HCT116 (cell line): ENCODE measurements around the gene BICD2. TPM values are rescaled to one million over a fixed set of nuclear protein-coding genes. Genes with fewer than 3 reads are reported as not detected.

Experiments
- ATAC-seq: fragments of 200-7000 bp; cut with Tn5 transposase; 2 replicates; pipeline ENCODE4 v1.9.1; 2020; ENCODE audit warnings: mild to moderate bottlenecking, moderate library complexity
- BruUV-seq: library from RNA; stranded (reverse); fragments of 400-500 nt; replicated peaks from 2 replicates; lab custom pipeline; 2021; lab: Mats Ljungman, UMichigan
- CTCF ChIA-PET: fragments of 300-600 bp; sonication (Branson Sonifier 250); formaldehyde crosslinking; loops from one replicate; lab custom pipeline; 2021; ENCODE audit warnings: antibody characterized with exemption; lab: Charles Lee
- POLR2A ChIA-PET: fragments of 300-600, 350-600 bp; sonication (Branson Sonifier 250); formaldehyde crosslinking; loops from one replicate; lab custom pipeline; 2021; ENCODE audit warnings: antibody characterized with exemption; lab: Charles Lee
- RAD21 ChIA-PET, 2 experiments: fragments of 300-600 bp; sonication (Branson Sonifier 250); formaldehyde crosslinking; loops; one replicate each; lab custom pipeline; 2023; ENCODE audit warnings: low total read pairs in 2 of 2; ENCODE audit not compliant: uncharacterized antibody in 2 of 2, unreplicated experiment in 2 of 2, low non-redundant PET in 1 of 2; lab: Charles Lee
- DNase-seq: peaks from one replicate; pipeline ENCODE4 v3.0.0-alpha.2; 2010; ENCODE audit warnings: low read depth, low spot score
- H2AFZ ChIP-seq: fragments of 200-600 bp; shearing (Covaris generic), sonication (generic); 2 replicates; pipeline ENCODE4 v1.6.1; 2017; ENCODE audit warnings: low read depth, mixed run types, mixed read lengths, antibody characterized with exemption, low read length; ENCODE audit not compliant: poor library complexity, severe bottlenecking
- H3K27ac ChIP-seq: 2 replicates; pipeline ENCODE4 v1.5.1; 2012; ENCODE audit warnings: low read depth, low read length
- H3K27me3 ChIP-seq: fragments of 200-600 bp; sonication (generic); 2 replicates; pipeline ENCODE4 v1.6.1; 2016; ENCODE audit warnings: mixed run types, low read length, mixed read lengths; ENCODE audit not compliant: insufficient read depth
- H3K36me3 ChIP-seq, 2 experiments: fragments of 200-500 bp in 1 of 2; fragments of 200-600 bp in 1 of 2; sonication (Bioruptor generic) in 1 of 2; sonication (generic) in 1 of 2; 2 replicates each; pipeline versions ENCODE4 v1.5.1 to v1.6.1; 2014 to 2016; ENCODE audit warnings: low read length in 2 of 2, inconsistent platforms in 1 of 2, mixed read lengths in 1 of 2, mixed run types in 1 of 2; ENCODE audit not compliant: insufficient read depth in 2 of 2, control insufficient read depth in 1 of 2
- H3K4me1 ChIP-seq, 2 experiments: fragments of 200-600 bp in 1 of 2; sonication (generic) in 1 of 2; 2 replicates each; pipeline versions ENCODE4 v1.5.1 to v1.6.1; 2012 to 2017; ENCODE audit warnings: low read length in 2 of 2, inconsistent platforms in 1 of 2, mild to moderate bottlenecking in 1 of 2, mixed read lengths in 1 of 2, mixed run types in 1 of 2, moderate library complexity in 1 of 2; ENCODE audit not compliant: insufficient read depth in 2 of 2, control insufficient read depth in 1 of 2
- H3K4me2 ChIP-seq: fragments of 200-600 bp; sonication (generic); 2 replicates; pipeline ENCODE4 v1.6.1; 2017; ENCODE audit warnings: mixed run types, low read length, mixed read lengths
- H3K4me3 ChIP-seq, 2 experiments: fragments of 200-600 bp in 1 of 2; sonication (generic) in 1 of 2; replicated peaks in 1 of 2; 2 replicates each; pipeline ENCODE4 v1.5.1; 2011 to 2016; ENCODE audit warnings: low read length in 2 of 2, control low read depth in 1 of 2, low read depth in 1 of 2, mild to moderate bottlenecking in 1 of 2, mixed read lengths in 1 of 2, mixed run types in 1 of 2
- H3K79me2 ChIP-seq: fragments of 200-600 bp; sonication (generic); 2 replicates; pipeline ENCODE4 v1.6.1; 2017; ENCODE audit warnings: mild to moderate bottlenecking, mixed run types, low read length, moderate library complexity, mixed read lengths; ENCODE audit not compliant: insufficient read depth
- H3K9ac ChIP-seq: fragments of 200-600 bp; sonication (generic); 2 replicates; pipeline ENCODE4 v1.6.1; 2016; ENCODE audit warnings: low read length, mixed read lengths
- H3K9me2 ChIP-seq: fragments of 200-600 bp; sonication (generic), shearing (Covaris generic); 2 replicates; pipeline ENCODE4 v1.6.1; 2017; ENCODE audit warnings: mixed run types, mild to moderate bottlenecking, moderate library complexity; ENCODE audit not compliant: insufficient read depth
- H3K9me3 ChIP-seq, 2 experiments: fragments of 200-500 bp in 1 of 2; fragments of 200-600 bp in 1 of 2; sonication (Bioruptor generic) in 1 of 2; sonication (generic) in 1 of 2; 2 replicates each; pipeline ENCODE4 v1.6.1; 2014 to 2017; ENCODE audit warnings: low read length in 2 of 2, mixed read lengths in 2 of 2, inconsistent platforms in 1 of 2, low read depth in 1 of 2, mild to moderate bottlenecking in 1 of 2, mixed run types in 1 of 2, moderate library complexity in 1 of 2; ENCODE audit not compliant: control insufficient read depth in 1 of 2, insufficient read depth in 1 of 2
- H4K20me1 ChIP-seq: fragments of 200-600 bp; sonication (generic), shearing (Covaris generic); 2 replicates; pipeline ENCODE4 v1.6.1; 2017; ENCODE audit warnings: mixed run types, mild to moderate bottlenecking, moderate library complexity; ENCODE audit not compliant: insufficient read depth
- CEBPB ChIP-seq: IDR thresholded peaks from 2 replicates; pipeline ENCODE4 v1.6.1; 2012; ENCODE audit warnings: low read depth
- CTCF ChIP-seq, 3 experiments: fragments of 200-600 bp in 1 of 3; sonication (generic) in 1 of 3; IDR thresholded peaks in 2 of 3; conservative IDR thresholded peaks in 1 of 3; 2 replicates each; pipeline ENCODE4 v1.5.1; 2012 to 2017; ENCODE audit warnings: low read depth in 2 of 3, low read length in 2 of 3, antibody characterized with exemption in 1 of 3, borderline replicate concordance in 1 of 3, control low read depth in 1 of 3, mild to moderate bottlenecking in 1 of 3, mixed read lengths in 1 of 3, mixed run types in 1 of 3, moderate library complexity in 1 of 3; ENCODE audit not compliant: insufficient read depth in 1 of 3
- ELF1 ChIP-seq: IDR thresholded peaks from 2 replicates; pipeline ENCODE4 v1.6.1; 2012; ENCODE audit warnings: low read depth, borderline replicate concordance
- EZH2 ChIP-seq: fragments of 200-600 bp; sonication (generic); IDR thresholded peaks from 2 replicates; pipeline ENCODE4 v1.6.1; 2017; ENCODE audit warnings: antibody characterized with exemption, mixed run types
- EZH2phosphoT487 ChIP-seq: fragments of 200-600 bp; IDR thresholded peaks from 2 replicates; pipeline ENCODE4 v1.6.1; 2018; ENCODE audit warnings: antibody characterized with exemption, borderline replicate concordance
- FOSL1 ChIP-seq: IDR thresholded peaks from 2 replicates; pipeline ENCODE4 v1.6.1; 2012; ENCODE audit warnings: low read depth
- POLR2AphosphoS5 ChIP-seq: IDR thresholded peaks from 2 replicates; pipeline ENCODE4 v1.6.1; 2011; ENCODE audit warnings: mild to moderate bottlenecking, low read depth, low read length, moderate library complexity
- SIN3A ChIP-seq: IDR thresholded peaks from 2 replicates; pipeline ENCODE4 v1.6.1; 2012; ENCODE audit warnings: low read depth
- SP1 ChIP-seq: IDR thresholded peaks from 2 replicates; pipeline ENCODE4 v1.6.1; 2012; ENCODE audit warnings: low read depth
- SRF ChIP-seq: IDR thresholded peaks from 2 replicates; pipeline ENCODE4 v1.6.1; 2012; ENCODE audit warnings: low read depth
- TCF7L2 ChIP-seq: IDR thresholded peaks from 2 replicates; pipeline ENCODE4 v1.7.0; 2011; ENCODE audit warnings: borderline replicate concordance, inconsistent platforms; ENCODE audit not compliant: insufficient read depth, insufficient read length; ENCODE audit errors: extremely low read depth
- YY1 ChIP-seq: IDR thresholded peaks from 2 replicates; pipeline ENCODE4 v1.6.1; 2011; ENCODE audit warnings: low read length, low read depth, moderate library complexity, mild to moderate bottlenecking; ENCODE audit not compliant: insufficient replicate concordance; ENCODE audit errors: extremely low read depth
- ZFX ChIP-seq: fragments of 450-650 bp; IDR thresholded peaks from 2 replicates; pipeline ENCODE4 v1.6.1; 2017
- ZNF274 ChIP-seq: fragments of 200-500 bp; sonication (Bioruptor generic); IDR thresholded peaks from 2 replicates; pipeline ENCODE4 v1.6.1; 2014; ENCODE audit warnings: mild to moderate bottlenecking, low read depth, low read length, inconsistent platforms
- intact Hi-C: fragments of 100-400 bp; cut with micrococcal nuclease; formaldehyde crosslinking; loops from 2 replicates; pipeline ENCODE4 v1.10.0; 2022
- total RNA-seq: library from RNA; stranded (reverse); gene quantifications from one replicate; pipeline ENCODE4 v1.2.1, GENCODE V29; 2021; ENCODE audit not compliant: unreplicated experiment
- TF ChIP-seq, protein P1 (sequence below): IDR thresholded peaks from 2 replicates; pipeline ENCODE4 v1.6.1; 2012
- TF ChIP-seq, protein P2 (sequence below): IDR thresholded peaks from 2 replicates; pipeline ENCODE4 v1.6.1; 2012; ENCODE audit warnings: low read depth

Gene BICD2
- total RNA-seq, 1 experiment from 2014 or later: 23.4 TPM

- Histone ChIP-seq H3K9ac (no peak overlapping the region), H3K27me3 (no peaks in the 10 kb centered on the region), H3K4me2 (no peak overlapping the region), H3K36me3 (no peaks in the 10 kb centered on the region), H3K4me1 (peaks cover 0 to 2% of the 10 kb centered on the region in 2 experiments; a peak in 1 of 4 replicates), H2AFZ (no peak overlapping the region), H3K27ac (no peak overlapping the region), H4K20me1 (no peaks in the 10 kb centered on the region), H3K9me3 (no peaks in the 10 kb centered on the region), H3K4me3 (no peak overlapping the region), H3K9me2 (no peaks in the 10 kb centered on the region), H3K79me2 (no peaks in the 10 kb centered on the region)
- RAD21 ChIA-PET: no interaction called here
- ATAC-seq: no peak
- TF ChIP-seq EZH2phosphoT487 (no peak), FOSL1 (no peak), EZH2 (no peak), ZNF274 (no peak), POLR2AphosphoS5 (no peak), SRF (no peak), SIN3A (no peak), SP1 (no peak), ZFX (no peak), CEBPB (no peak), TCF7L2 (no peak), ELF1 (no peak), YY1 (no peak), CTCF (IDR thresholded peaks at IDR 0.05 in 2 of 3, conservative IDR thresholded peaks at IDR 0.05 in 1 of 3; ENCODE audit: borderline replicate concordance in 1 of 3, insufficient read depth in 1 of 3, low read depth in 2 of 3, low read length in 2 of 3) (no peak)
- TF ChIP-seq, protein P1, sequence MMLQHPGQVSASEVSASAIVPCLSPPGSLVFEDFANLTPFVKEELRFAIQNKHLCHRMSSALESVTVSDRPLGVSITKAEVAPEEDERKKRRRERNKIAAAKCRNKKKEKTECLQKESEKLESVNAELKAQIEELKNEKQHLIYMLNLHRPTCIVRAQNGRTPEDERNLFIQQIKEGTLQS: no peak
- TF ChIP-seq, protein P2, sequence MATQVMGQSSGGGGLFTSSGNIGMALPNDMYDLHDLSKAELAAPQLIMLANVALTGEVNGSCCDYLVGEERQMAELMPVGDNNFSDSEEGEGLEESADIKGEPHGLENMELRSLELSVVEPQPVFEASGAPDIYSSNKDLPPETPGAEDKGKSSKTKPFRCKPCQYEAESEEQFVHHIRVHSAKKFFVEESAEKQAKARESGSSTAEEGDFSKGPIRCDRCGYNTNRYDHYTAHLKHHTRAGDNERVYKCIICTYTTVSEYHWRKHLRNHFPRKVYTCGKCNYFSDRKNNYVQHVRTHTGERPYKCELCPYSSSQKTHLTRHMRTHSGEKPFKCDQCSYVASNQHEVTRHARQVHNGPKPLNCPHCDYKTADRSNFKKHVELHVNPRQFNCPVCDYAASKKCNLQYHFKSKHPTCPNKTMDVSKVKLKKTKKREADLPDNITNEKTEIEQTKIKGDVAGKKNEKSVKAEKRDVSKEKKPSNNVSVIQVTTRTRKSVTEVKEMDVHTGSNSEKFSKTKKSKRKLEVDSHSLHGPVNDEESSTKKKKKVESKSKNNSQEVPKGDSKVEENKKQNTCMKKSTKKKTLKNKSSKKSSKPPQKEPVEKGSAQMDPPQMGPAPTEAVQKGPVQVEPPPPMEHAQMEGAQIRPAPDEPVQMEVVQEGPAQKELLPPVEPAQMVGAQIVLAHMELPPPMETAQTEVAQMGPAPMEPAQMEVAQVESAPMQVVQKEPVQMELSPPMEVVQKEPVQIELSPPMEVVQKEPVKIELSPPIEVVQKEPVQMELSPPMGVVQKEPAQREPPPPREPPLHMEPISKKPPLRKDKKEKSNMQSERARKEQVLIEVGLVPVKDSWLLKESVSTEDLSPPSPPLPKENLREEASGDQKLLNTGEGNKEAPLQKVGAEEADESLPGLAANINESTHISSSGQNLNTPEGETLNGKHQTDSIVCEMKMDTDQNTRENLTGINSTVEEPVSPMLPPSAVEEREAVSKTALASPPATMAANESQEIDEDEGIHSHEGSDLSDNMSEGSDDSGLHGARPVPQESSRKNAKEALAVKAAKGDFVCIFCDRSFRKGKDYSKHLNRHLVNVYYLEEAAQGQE: no peak
- BruUV-seq: no TSS peak
- CTCF ChIA-PET: no interaction called here
- POLR2A ChIA-PET: no interaction called here
- no peak for DNase-seq
- intact Hi-C loops: loop anchor here (5.0 kb wide), 2 partner anchors 468 to 658 kb away; partner anchors contain the start of genes CENPP and NOL8
Observed at GRCh38 chr9:92795000-92795399, 30.4 kb upstream of the BICD2 start.
